Muscle of leg (tissue), 16 donors: ENCODE data around the gene SORD. TPM values are rescaled to one million over a fixed set of nuclear protein-coding genes. Genes with fewer than 3 reads are reported as not detected.
"Not testable (repeated sequence)": the region's sequence is repeated elsewhere in the genome, so short reads cannot be mapped to it uniquely, and the experiment has no call there.

Experiments used
- DNase-seq: peaks from one replicate; pipeline ENCODE4 v3.0.0; 2013
- H3K27ac ChIP-seq: one replicate; pipeline ENCODE4 v1.5.1; 2013; ENCODE audit warnings: mild to moderate bottlenecking, low read length, control low read depth
- H3K27me3 ChIP-seq: one replicate; pipeline ENCODE4 v1.6.1; 2013; ENCODE audit warnings: low read length; ENCODE audit not compliant: control insufficient read depth, insufficient read depth
- H3K36me3 ChIP-seq: one replicate; pipeline ENCODE4 v1.6.1; 2013; ENCODE audit warnings: low read length; ENCODE audit not compliant: control insufficient read depth, insufficient read depth
- H3K4me1 ChIP-seq: one replicate; pipeline ENCODE4 v1.6.1; 2013; ENCODE audit warnings: low read length; ENCODE audit not compliant: control insufficient read depth, insufficient read depth
- H3K4me3 ChIP-seq: one replicate; pipeline ENCODE4 v1.5.1; 2013; ENCODE audit warnings: low read length, control low read depth
- H3K9me3 ChIP-seq: replicated peaks from 2 replicates; pipeline ENCODE4 v1.6.1; 2013; ENCODE audit warnings: low read depth, low read length; ENCODE audit not compliant: control insufficient read depth
- WGBS: methylation state at CpG from one replicate; pipeline ENCODE4 v1.1.5; 2013; ENCODE audit warnings: missing lambda C conversion rate; ENCODE audit not compliant: insufficient coverage; 5-methylcytosine and 5-hydroxymethylcytosine counted together
- long read RNA-seq, 11 donors: transcript quantifications; one replicate each; lab custom pipeline, GENCODE V29; 2026
- polyA plus RNA-seq, 8 donors: library from polyadenylated mRNA; unstranded; fragments of 120-200 nt; gene quantifications; one replicate each; pipeline versions ENCODE4 v1.2.1 to v1.2.3, GENCODE V29; 2013; ENCODE audit warnings: inconsistent platforms in 1 of 8, low replicate concordance in 1 of 8; ENCODE audit not compliant: insufficient read length in 8 of 8, insufficient read depth in 1 of 8
- total RNA-seq: library from RNA; stranded (reverse); fragments of 120-200 nt; gene quantifications from one replicate; pipeline ENCODE4 v1.2.4, GENCODE V29; 2013

SORD gene
- total RNA-seq (8.7 TPM), polyA plus RNA-seq (10 to 100 TPM in 1 of 8 donors, 1 to 10 TPM in 7; 6.3 to 11.8 (median 8.1) TPM)
- long read RNA-seq, donor 1, full-length matches to known transcripts: 3 of 3 reads
- long read RNA-seq, donor 1, partial matches to known transcripts: 0 of 3 reads
- long read RNA-seq, donor 1, other reads (novel, unspliced or antisense): 0 of 3 reads
- long read RNA-seq, donor 2, full-length matches to known transcripts: 3 of 3 reads
- long read RNA-seq, donor 2, partial matches to known transcripts: 0 of 3 reads
- long read RNA-seq, donor 2, other reads (novel, unspliced or antisense): 0 of 3 reads
- long read RNA-seq, donor 3, full-length matches to known transcripts: 9 of 9 reads
- long read RNA-seq, donor 3, partial matches to known transcripts: 0 of 9 reads
- long read RNA-seq, donor 3, other reads (novel, unspliced or antisense): 0 of 9 reads
- long read RNA-seq, donor 4, full-length matches to known transcripts: 1 of 1 reads
- long read RNA-seq, donor 4, partial matches to known transcripts: 0 of 1 reads
- long read RNA-seq, donor 4, other reads (novel, unspliced or antisense): 0 of 1 reads
- long read RNA-seq, donor 5, full-length matches to known transcripts: 2 of 2 reads
- long read RNA-seq, donor 5, partial matches to known transcripts: 0 of 2 reads
- long read RNA-seq, donor 5, other reads (novel, unspliced or antisense): 0 of 2 reads
- long read RNA-seq, donor 6, full-length matches to known transcripts: 4 of 4 reads
- long read RNA-seq, donor 6, partial matches to known transcripts: 0 of 4 reads
- long read RNA-seq, donor 6, other reads (novel, unspliced or antisense): 0 of 4 reads
- long read RNA-seq, donor 7, full-length matches to known transcripts: 4 of 4 reads
- long read RNA-seq, donor 7, partial matches to known transcripts: 0 of 4 reads
- long read RNA-seq, donor 7, other reads (novel, unspliced or antisense): 0 of 4 reads
- long read RNA-seq, donor 8, full-length matches to known transcripts: 4 of 4 reads
- long read RNA-seq, donor 8, partial matches to known transcripts: 0 of 4 reads
- long read RNA-seq, donor 8, other reads (novel, unspliced or antisense): 0 of 4 reads
- long read RNA-seq, donor 9, full-length matches to known transcripts: 4 of 4 reads
- long read RNA-seq, donor 9, partial matches to known transcripts: 0 of 4 reads
- long read RNA-seq, donor 9, other reads (novel, unspliced or antisense): 0 of 4 reads
- long read RNA-seq, donor 10, full-length matches to known transcripts: 5 of 5 reads
- long read RNA-seq, donor 10, partial matches to known transcripts: 0 of 5 reads
- long read RNA-seq, donor 10, other reads (novel, unspliced or antisense): 0 of 5 reads
- long read RNA-seq, donor 11, full-length matches to known transcripts: 3 of 3 reads
- long read RNA-seq, donor 11, partial matches to known transcripts: 0 of 3 reads
- long read RNA-seq, donor 11, other reads (novel, unspliced or antisense): 0 of 3 reads

GRCh38 chr15:45022871-45023658, at the start of gene SORD:
Gene SORD (plus strand): TSS chr15:45023195. CDS start chr15:45023284, 89 bp downstream.
- peaks cover 14% of the 10 kb centered on the region for H3K4me1 ChIP-seq
- H3K27ac ChIP-seq: peak within 1 kb of the TSS; percentile 71
- H3K27me3 ChIP-seq: no peaks in the 10 kb centered on the region
- under 1% methylated on average over 37 of the region's 48 CpGs for WGBS
- H3K4me3 ChIP-seq: peak within 1 kb of the TSS; percentile 66
- peak; percentile 94 for DNase-seq
- no peaks in the 10 kb centered on the region for H3K9me3 ChIP-seq
- H3K36me3 ChIP-seq: no peaks in the 10 kb centered on the region

- not testable (repeated sequence) for DNase-seq, H3K36me3 ChIP-seq, H3K27ac ChIP-seq, H3K4me1 ChIP-seq, H3K4me3 ChIP-seq, H3K27me3 ChIP-seq, H3K9me3 ChIP-seq
- 100% methylated on average over 1 of the region's 3 CpGs for WGBS
Observed at GRCh38 chr15:44976183-44976582, 46.8 kb upstream of the SORD start.

GRCh38 chr15:44977781-44978180, 45.2 kb upstream of the SORD start:
- H3K9me3 ChIP-seq, H3K4me1 ChIP-seq, DNase-seq, H3K27ac ChIP-seq, H3K36me3 ChIP-seq, H3K4me3 ChIP-seq, H3K27me3 ChIP-seq: not testable (repeated sequence)
- no CpG with 5 or more reads among the region's 2 CpGs for WGBS

- H3K27ac ChIP-seq, H3K4me1 ChIP-seq, H3K27me3 ChIP-seq, H3K9me3 ChIP-seq, DNase-seq, H3K36me3 ChIP-seq, H3K4me3 ChIP-seq: not testable (repeated sequence)
- no CpG with 5 or more reads among the region's 2 CpGs for WGBS
Observed at GRCh38 chr15:44979617-44980339, 43.2 kb upstream of the SORD start.

DNA sequence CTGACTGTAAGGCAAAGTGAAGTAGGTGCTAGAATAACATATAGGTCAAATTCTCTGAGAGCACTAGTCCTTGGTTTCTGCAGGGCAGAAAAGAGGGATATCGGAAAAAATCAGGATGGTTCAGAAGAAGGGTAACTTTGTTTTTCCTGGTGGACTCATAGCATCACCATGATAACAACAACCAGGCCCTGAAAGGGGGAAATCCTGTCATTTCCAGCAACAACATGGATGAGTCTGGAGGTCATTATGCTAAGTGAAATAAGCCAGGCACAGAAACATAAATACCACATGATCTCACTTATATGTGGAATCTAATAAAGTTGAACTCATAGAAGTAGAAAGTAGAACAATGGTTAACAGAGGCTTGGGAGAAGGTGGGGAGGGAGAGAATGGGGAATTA, 38.9 kb upstream of the SORD start:
- WGBS: no CpG with 5 or more reads among the region's 1 CpG
- H3K4me1 ChIP-seq, DNase-seq, H3K9me3 ChIP-seq, H3K36me3 ChIP-seq, H3K27me3 ChIP-seq, H3K27ac ChIP-seq, H3K4me3 ChIP-seq: not testable (repeated sequence)

GRCh38 chr15:44986346-44987055, 36.5 kb upstream of the SORD start:
- not testable (repeated sequence) for DNase-seq, H3K36me3 ChIP-seq, H3K27ac ChIP-seq, H3K4me1 ChIP-seq, H3K4me3 ChIP-seq, H3K9me3 ChIP-seq, H3K27me3 ChIP-seq
- WGBS: no CpG with 5 or more reads among the region's 4 CpGs

- H3K27me3 ChIP-seq, H3K36me3 ChIP-seq, H3K9me3 ChIP-seq, DNase-seq, H3K4me3 ChIP-seq, H3K4me1 ChIP-seq, H3K27ac ChIP-seq: not testable (repeated sequence)
- WGBS: no CpG with 5 or more reads among the region's 1 CpG
Observed at GRCh38 chr15:44987711-44988110, 35.3 kb upstream of the SORD start.

GRCh38 chr15:44988184-44988869, 34.7 kb upstream of the SORD start:
- not testable (repeated sequence) for H3K4me3 ChIP-seq, H3K27ac ChIP-seq, H3K9me3 ChIP-seq, H3K27me3 ChIP-seq, H3K4me1 ChIP-seq, H3K36me3 ChIP-seq, DNase-seq
- no CpG with 5 or more reads among the region's 3 CpGs for WGBS
